Muscle layer of colon (tissue), 2 donors: Measurements from ENCODE around the gene SLC34A1.
"Not testable (repeated sequence)": the region's sequence is repeated elsewhere in the genome, so short reads cannot be mapped to it uniquely, and the experiment has no call there.

Experiments used
- H3K27ac ChIP-seq: one replicate; pipeline ENCODE4 v1.7.0; 2013; ENCODE audit warnings: low read depth, mild to moderate bottlenecking, low read length, moderate library complexity
- H3K27me3 ChIP-seq, 2 donors: one replicate each; pipeline ENCODE4 v1.7.0; 2013; ENCODE audit warnings: low read length in 2 of 2, mild to moderate bottlenecking in 2 of 2; ENCODE audit not compliant: insufficient read depth in 2 of 2, control insufficient read depth in 1 of 2
- H3K36me3 ChIP-seq: one replicate; pipeline ENCODE4 v1.7.0; 2013; ENCODE audit warnings: mild to moderate bottlenecking, low read length; ENCODE audit not compliant: insufficient read depth
- H3K4me1 ChIP-seq: one replicate; pipeline ENCODE4 v1.7.0; 2013; ENCODE audit warnings: mild to moderate bottlenecking, low read length; ENCODE audit not compliant: insufficient read depth
- H3K4me3 ChIP-seq, 2 donors: one replicate each; pipeline ENCODE4 v1.7.0; 2013; ENCODE audit warnings: low read length in 2 of 2, low read depth in 1 of 2, mild to moderate bottlenecking in 1 of 2, moderate library complexity in 1 of 2
- H3K9ac ChIP-seq: one replicate; pipeline ENCODE4 v1.7.0; 2013; ENCODE audit warnings: low read length
- H3K9me3 ChIP-seq: one replicate; pipeline ENCODE4 v1.7.0; 2013; ENCODE audit warnings: mild to moderate bottlenecking, low read length
- donor health status: abdominal sarcoma.
- donor health status: Adenocarcinoma of cecum.

Gene SLC34A1

GRCh38 chr5:177405805-177406204 is 21.6 kb downstream of the SLC34A1 start:
- Histone ChIP-seq H3K4me3 (no peak overlapping the region), H3K9ac (no peak overlapping the region), H3K27ac (no peak overlapping the region), H3K36me3 (no peaks in the 10 kb centered on the region), H3K4me1 (peaks cover 23% of the 10 kb centered on the region), H3K9me3 (no peaks in the 10 kb centered on the region), H3K27me3 (peaks cover 33 to 42% of the 10 kb centered on the region in 2 donors)

- peaks cover 0 to 10% of the 10 kb centered on the region in 2 donors for H3K27me3 ChIP-seq
- H3K4me3 ChIP-seq = no peak within 1 kb of the TSS
- H3K27ac ChIP-seq = no peak within 1 kb of the TSS
- no peak within 1 kb of the TSS for H3K9ac ChIP-seq
- peaks cover 2% of the 10 kb centered on the region for H3K4me1 ChIP-seq
- no peaks in the 10 kb centered on the region for H3K36me3 ChIP-seq
- no peaks in the 10 kb centered on the region for H3K9me3 ChIP-seq
These were observed 25.0 kb downstream of the SLC34A1 start, which contains the start of gene F12 for GRCh38 chr5:177409043-177409801. Gene F12, minus strand, starts transcription at chr5:177409564. Its CDS starts 37 bp downstream, at chr5:177409527.

GRCh38 chr5:177410575-177410974 is 26.3 kb downstream of the SLC34A1 start:
- Histone ChIP-seq H3K9ac (no peak overlapping the region), H3K36me3 (no peaks in the 10 kb centered on the region), H3K27me3 (no peaks in the 10 kb centered on the region), H3K9me3 (no peaks in the 10 kb centered on the region), H3K4me3 (no peak overlapping the region), H3K27ac (no peak overlapping the region), H3K4me1 (no peaks in the 10 kb centered on the region)

GRCh38 chr5:177412603-177413233 is 28.5 kb downstream of the SLC34A1 start:
- H3K27me3 ChIP-seq = no peaks in the 10 kb centered on the region
- no peaks in the 10 kb centered on the region for H3K9me3 ChIP-seq
- no peaks in the 10 kb centered on the region for H3K4me1 ChIP-seq
- H3K4me3 ChIP-seq = no peak overlapping the region
- H3K27ac ChIP-seq = no peak overlapping the region
- H3K9ac ChIP-seq = no peak overlapping the region
- no peaks in the 10 kb centered on the region for H3K36me3 ChIP-seq

GRCh38 chr5:177414481-177414880 is 30.2 kb downstream of the SLC34A1 start:
- no peak overlapping the region for H3K27ac ChIP-seq
- no peak overlapping the region for H3K9ac ChIP-seq
- H3K4me3 ChIP-seq = no peak overlapping the region
- no peaks in the 10 kb centered on the region for H3K27me3 ChIP-seq
- H3K9me3 ChIP-seq = no peaks in the 10 kb centered on the region
- H3K36me3 ChIP-seq = no peaks in the 10 kb centered on the region
- H3K4me1 ChIP-seq = no peaks in the 10 kb centered on the region

- not testable (repeated sequence) for H3K36me3 ChIP-seq, H3K27ac ChIP-seq, H3K4me3 ChIP-seq, H3K9me3 ChIP-seq, H3K27me3 ChIP-seq, H3K9ac ChIP-seq, H3K4me1 ChIP-seq
These were observed 32.8 kb downstream of the SLC34A1 start for GRCh38 chr5:177417081-177417480.

GRCh38 chr5:177419046-177419445 is 34.8 kb downstream of the SLC34A1 start:
- no peak overlapping the region for H3K9ac ChIP-seq
- no peaks in the 10 kb centered on the region for H3K4me1 ChIP-seq
- H3K27me3 ChIP-seq = no peaks in the 10 kb centered on the region
- H3K36me3 ChIP-seq = no peaks in the 10 kb centered on the region
- H3K4me3 ChIP-seq = no peak overlapping the region
- no peak overlapping the region for H3K27ac ChIP-seq
- no peaks in the 10 kb centered on the region for H3K9me3 ChIP-seq

GRCh38 chr5:177420472-177420871 is 36.2 kb downstream of the SLC34A1 start:
- not testable (repeated sequence) for H3K4me3 ChIP-seq, H3K9ac ChIP-seq, H3K9me3 ChIP-seq, H3K36me3 ChIP-seq, H3K27ac ChIP-seq, H3K4me1 ChIP-seq, H3K27me3 ChIP-seq

GRCh38 chr5:177421062-177421798 is 37.0 kb downstream of the SLC34A1 start:
- Histone ChIP-seq H3K9ac (no peak overlapping the region), H3K27me3 (no peaks in the 10 kb centered on the region), H3K9me3 (no peaks in the 10 kb centered on the region), H3K4me3 (no peak overlapping the region), H3K4me1 (peaks cover 8% of the 10 kb centered on the region), H3K27ac (no peak overlapping the region), H3K36me3 (no peaks in the 10 kb centered on the region)

- Histone ChIP-seq H3K4me1 (peaks cover 24% of the 10 kb centered on the region), H3K9me3 (no peaks in the 10 kb centered on the region), H3K27ac (no peak overlapping the region), H3K36me3 (no peaks in the 10 kb centered on the region), H3K9ac (no peak overlapping the region), H3K27me3 (no peaks in the 10 kb centered on the region), H3K4me3 (no peak overlapping the region)
These were observed 39.4 kb downstream of the SLC34A1 start for GRCh38 chr5:177423671-177424070.

- peak overlapping the region; percentile 38 to 50 for H3K4me3 ChIP-seq
- peaks cover 24% of the 10 kb centered on the region for H3K4me1 ChIP-seq
- peak overlapping the region; percentile 6 for H3K9ac ChIP-seq
- peak overlapping the region; percentile 75 for H3K27ac ChIP-seq
- no peaks in the 10 kb centered on the region for H3K9me3 ChIP-seq
- no peaks in the 10 kb centered on the region for H3K27me3 ChIP-seq
- H3K36me3 ChIP-seq = peaks cover 3% of the 10 kb centered on the region
These were observed 41.1 kb downstream of the SLC34A1 start for GRCh38 chr5:177425196-177425800.
